CD4-positive, alpha-beta memory T cell (primary cell): Measurements from ENCODE around the gene ITGB4. TPM values are rescaled to one million over a fixed set of nuclear protein-coding genes. Genes with fewer than 3 reads are reported as not detected.

ENCODE experiments used
- CTCF ChIA-PET: fragments of 350-600 bp; sonication (Branson Sonifier 250); formaldehyde crosslinking; loops from one replicate; lab custom pipeline; 2021; ENCODE audit warnings: inconsistent platforms; ENCODE audit not compliant: partially characterized antibody; lab: Charles Lee
- POLR2A ChIA-PET: fragments of 350-600 bp; sonication (Branson Sonifier 250); formaldehyde crosslinking; loops from one replicate; lab custom pipeline; 2021; ENCODE audit not compliant: partially characterized antibody; lab: Charles Lee
- DNase-seq, 5 donors: peaks; one replicate each; pipeline versions ENCODE4 v3.0.0 to v3.0.0-alpha.2; 2020 to 2022; ENCODE audit warnings: mixed read lengths in 1 of 5
- H3K27ac ChIP-seq: one replicate; pipeline ENCODE4 v1.7.0; 2013; ENCODE audit warnings: low read depth, low read length
- H3K27me3 ChIP-seq: 2 replicates; pipeline ENCODE4 v1.7.0; 2013; ENCODE audit warnings: mild to moderate bottlenecking, low read length, moderate library complexity; ENCODE audit not compliant: insufficient read depth
- H3K36me3 ChIP-seq: 2 replicates; pipeline ENCODE4 v1.7.0; 2013; ENCODE audit warnings: mild to moderate bottlenecking, low read length, moderate library complexity; ENCODE audit not compliant: insufficient read depth
- H3K4me1 ChIP-seq: 2 replicates; pipeline ENCODE4 v1.7.0; 2013; ENCODE audit warnings: mild to moderate bottlenecking, low read length, moderate library complexity; ENCODE audit not compliant: insufficient read depth
- H3K4me3 ChIP-seq, 2 donors: one replicate each; pipeline ENCODE4 v1.7.0; 2013; ENCODE audit warnings: low read length in 2 of 2, mild to moderate bottlenecking in 1 of 2
- H3K9me3 ChIP-seq, 2 donors: one replicate each; pipeline ENCODE4 v1.7.0; 2013; ENCODE audit warnings: low read length in 2 of 2, control low read depth in 1 of 2; ENCODE audit not compliant: control insufficient read depth in 1 of 2
- H3K27ac Mint-ChIP-seq, 7 donors: one replicate each; pipeline ENCODE4 v1.8.0; 2020 to 2021; ENCODE audit warnings: mixed read lengths in 7 of 7, mild to moderate bottlenecking in 6 of 7, inconsistent platforms in 3 of 7, moderate library complexity in 3 of 7
- H3K27me3 Mint-ChIP-seq, 2 donors: one replicate each; pipeline ENCODE4 v1.8.0; 2020 to 2021; ENCODE audit warnings: mixed read lengths in 2 of 2
- H3K36me3 Mint-ChIP-seq, 2 donors: one replicate each; pipeline ENCODE4 v1.8.0; 2020 to 2021; ENCODE audit warnings: mixed read lengths in 2 of 2, inconsistent platforms in 1 of 2, mild to moderate bottlenecking in 1 of 2
- H3K4me1 Mint-ChIP-seq, 4 donors: one replicate each; pipeline ENCODE4 v1.8.0; 2020 to 2021; ENCODE audit warnings: mixed read lengths in 4 of 4, mild to moderate bottlenecking in 1 of 4
- H3K4me3 Mint-ChIP-seq, 8 donors: one replicate each; pipeline ENCODE4 v1.8.0; 2020 to 2021; ENCODE audit warnings: mixed read lengths in 8 of 8, mild to moderate bottlenecking in 7 of 8, moderate library complexity in 6 of 8, inconsistent platforms in 3 of 8
- H3K9me3 Mint-ChIP-seq, 8 donors: one replicate each; pipeline ENCODE4 v1.8.0; 2020 to 2021; ENCODE audit warnings: mixed read lengths in 8 of 8, mild to moderate bottlenecking in 5 of 8, inconsistent platforms in 3 of 8, moderate library complexity in 1 of 8
- intact Hi-C: fragments of 100-400 bp; cut with micrococcal nuclease; formaldehyde crosslinking; loops from one replicate; pipeline ENCODE4 v1.15.1; 2023
- polyA plus RNA-seq, 2 donors: library from polyadenylated mRNA; unstranded; fragments of 300-500 nt; fragmentation: Illumina TruSeq; gene quantifications; one replicate each; pipeline ENCODE4 v1.2.3, GENCODE V29; 2021
- total RNA-seq, 2 experiments: library from RNA; stranded (reverse); gene quantifications; one replicate each; pipeline ENCODE4 v1.2.3, GENCODE V29; 2021

ITGB4 gene
- total and polyA plus RNA-seq, 4 experiments from 2014 or later: 0.25 to 1.2 (median 0.79) TPM

GRCh38 chr17:75763269-75763607, 42.0 kb downstream of the ITGB4 start:
- no peak overlapping the region for H3K4me3 ChIP-seq
- no peaks in the 10 kb centered on the region for H3K36me3 ChIP-seq
- Mint-ChIP-seq H3K4me3 (peak overlapping the region in 3 of 8 donors; percentile 31 to 46 (median 36)), H3K4me1 (peaks cover 6 to 26% (median 10%) of the 10 kb centered on the region in 4 donors), H3K27me3 (no peaks in the 10 kb centered on the region), H3K27ac (no peak overlapping the region), H3K36me3 (peaks cover 0 to 3% of the 10 kb centered on the region in 2 donors), H3K9me3 (no peaks in the 10 kb centered on the region)
- H3K4me1 ChIP-seq: peaks cover 17% of the 10 kb centered on the region
- H3K27me3 ChIP-seq: no peaks in the 10 kb centered on the region
- no peaks in the 10 kb centered on the region for H3K9me3 ChIP-seq
- POLR2A ChIA-PET: interaction anchor here (0.8 to 8.6 kb wide), 8 partner anchors 10 to 134 kb away, joined by 3 to 259 read pairs (median 18); partner anchors contain the start of genes TRIM65, UNC13D, UNK and WBP2
- intact Hi-C loops: no loop called here
- CTCF ChIA-PET: interaction anchor here (1.0 to 7.5 kb wide), 12 partner anchors 10 to 242 kb away, joined by 3 to 68 read pairs (median 16); partner anchors contain the start of genes TRIM65 and UNK
- no peak overlapping the region for H3K27ac ChIP-seq
- no peak for DNase-seq

DNA sequence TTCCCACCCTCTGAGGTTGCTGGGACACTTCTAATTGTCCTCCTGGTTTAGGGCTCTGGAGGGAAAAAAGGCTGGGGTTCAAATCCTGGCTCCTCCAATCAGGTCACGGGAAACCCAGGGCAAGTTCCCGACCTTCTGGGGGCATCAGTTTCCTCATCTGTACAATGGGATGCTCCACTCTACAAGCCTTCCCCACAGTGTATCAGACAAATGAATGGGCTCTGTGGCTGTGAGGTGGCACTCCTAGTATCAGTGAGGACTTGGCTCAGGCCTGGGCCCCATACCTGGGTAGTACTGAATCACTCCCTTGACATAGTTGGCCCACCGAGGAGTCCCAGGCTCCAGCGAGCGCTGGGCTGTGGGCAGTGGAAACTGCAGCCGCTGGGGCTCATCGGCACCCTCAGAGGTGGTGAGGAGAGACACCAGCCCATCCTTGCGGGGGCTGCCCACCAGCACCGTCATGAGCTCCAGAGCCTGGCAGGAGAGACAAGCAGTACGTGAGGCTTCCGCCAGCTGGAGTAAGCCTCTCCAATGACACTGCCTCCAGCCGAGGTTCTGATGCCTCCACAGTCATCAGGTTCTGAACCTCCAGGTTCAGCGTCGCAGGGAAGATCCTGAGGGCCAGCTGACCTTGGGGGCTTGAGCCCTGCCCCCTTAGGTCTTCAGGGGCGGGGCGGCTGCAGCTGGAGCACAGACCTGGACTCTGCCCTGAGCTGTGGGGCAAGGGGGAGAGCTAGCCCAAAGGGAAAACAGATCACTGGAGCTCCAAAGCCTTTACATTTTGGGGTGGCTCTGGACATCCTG, 42.6 kb downstream of the ITGB4 start:
- Histone ChIP-seq H3K27ac (peak overlapping the region; percentile 58), H3K4me1 (peaks cover 17% of the 10 kb centered on the region), H3K27me3 (no peaks in the 10 kb centered on the region), H3K4me3 (peak overlapping the region; percentile 23 to 73), H3K36me3 (no peaks in the 10 kb centered on the region), H3K9me3 (no peaks in the 10 kb centered on the region)
- CTCF ChIA-PET: interaction anchor here (0.7 to 7.5 kb wide), 15 partner anchors 8 to 242 kb away, joined by 3 to 68 read pairs (median 8); partner anchors contain the start of genes TRIM65, UNK and WBP2
- H3K4me1 Mint-ChIP-seq: peaks cover 6 to 26% (median 10%) of the 10 kb centered on the region in 4 donors
- peak overlapping the region in 3 of 7 donors; percentile 22 to 66 (median 59) for H3K27ac Mint-ChIP-seq
- no peak for DNase-seq
- H3K4me3 Mint-ChIP-seq: peak overlapping the region; percentile 25 to 83 (median 68)
- H3K36me3 Mint-ChIP-seq: peaks cover 0 to 3% of the 10 kb centered on the region in 2 donors
- intact Hi-C loops: loop anchor here (1.0 kb wide), 2 partner anchors 63 to 84 kb away; no protein-coding TSS in a partner anchor
- no peaks in the 10 kb centered on the region for H3K9me3 Mint-ChIP-seq
- H3K27me3 Mint-ChIP-seq: no peaks in the 10 kb centered on the region
- POLR2A ChIA-PET: interaction anchor here (0.6 to 8.6 kb wide), 16 partner anchors 8 to 177 kb away, joined by 3 to 259 read pairs (median 12); partner anchors contain the start of genes FBF1, RECQL5, TRIM65 and UNC13D

- H3K36me3 ChIP-seq: no peaks in the 10 kb centered on the region
- H3K4me1 ChIP-seq: peaks cover 17% of the 10 kb centered on the region
- Mint-ChIP-seq H3K27me3 (no peaks in the 10 kb centered on the region), H3K4me3 (peak overlapping the region; percentile 72 to 83 (median 78)), H3K36me3 (peaks cover 0 to 3% of the 10 kb centered on the region in 2 donors), H3K4me1 (peaks cover 6 to 26% (median 10%) of the 10 kb centered on the region in 4 donors), H3K27ac (peak overlapping the region in 6 of 7 donors; percentile 24 to 83 (median 39)), H3K9me3 (no peaks in the 10 kb centered on the region)
- H3K27ac ChIP-seq: peak overlapping the region; percentile 58
- ChIA-PET CTCF (interaction anchor here (0.7 to 7.5 kb wide), 18 partner anchors 8 to 352 kb away, joined by 3 to 68 read pairs (median 8); partner anchors contain the start of genes TRIM65, UNK and WBP2), POLR2A (interaction anchor here (0.6 to 8.6 kb wide), 16 partner anchors 9 to 248 kb away, joined by 3 to 259 read pairs (median 8); partner anchors contain the start of genes FBF1, RECQL5, TRIM65 and TSEN54)
- no peaks in the 10 kb centered on the region for H3K9me3 ChIP-seq
- H3K4me3 ChIP-seq: peak overlapping the region; percentile 23 to 73
- DNase-seq: no peak
- no peaks in the 10 kb centered on the region for H3K27me3 ChIP-seq
- intact Hi-C loops: loop anchor here (1.0 kb wide), 2 partner anchors 63 to 84 kb away; no protein-coding TSS in a partner anchor
These were observed 43.1 kb downstream of the ITGB4 start for GRCh38 chr17:75764417-75764710.

GRCh38 chr17:75764711-75765421, 43.6 kb downstream of the ITGB4 start, which contains the start of gene GALK1:
Gene GALK1, minus strand, starts transcription at chr17:75765192. Its CDS starts 56 bp downstream, at chr17:75765136.
- no peaks in the 10 kb centered on the region for H3K9me3 Mint-ChIP-seq
- no peaks in the 10 kb centered on the region for H3K27me3 Mint-ChIP-seq
- H3K36me3 Mint-ChIP-seq: peaks cover 0 to 3% of the 10 kb centered on the region in 2 donors
- intact Hi-C loops: loop anchor here (1.0 kb wide), 4 partner anchors 12 to 83 kb away; a partner anchor contains a TSS
- peak within 1 kb of the TSS; percentile 42 to 73 for H3K4me3 ChIP-seq
- H3K4me3 Mint-ChIP-seq: peak within 1 kb of the TSS; percentile 72 to 83 (median 78)
- peaks cover 17% of the 10 kb centered on the region for H3K4me1 ChIP-seq
- H3K9me3 ChIP-seq: no peaks in the 10 kb centered on the region
- DNase-seq: peak; percentile 67 to 73 (median 72)
- peak within 1 kb of the TSS; percentile 58 for H3K27ac ChIP-seq
- CTCF ChIA-PET: interaction anchor here (1.0 to 7.5 kb wide), 21 partner anchors 9 to 353 kb away, joined by 3 to 68 read pairs (median 8); partner anchors contain the start of genes TRIM47, TRIM65, UNK and WBP2
- no peaks in the 10 kb centered on the region for H3K36me3 ChIP-seq
- H3K27ac Mint-ChIP-seq: peak within 1 kb of the TSS; percentile 52 to 88 (median 72)
- H3K27me3 ChIP-seq: no peaks in the 10 kb centered on the region
- POLR2A ChIA-PET: interaction anchor here (0.9 to 8.6 kb wide), 17 partner anchors 9 to 249 kb away, joined by 3 to 259 read pairs (median 5); partner anchors contain the start of genes RECQL5, TRIM65, TSEN54 and UNC13D
- H3K4me1 Mint-ChIP-seq: peaks cover 6 to 26% (median 10%) of the 10 kb centered on the region in 4 donors

DNA sequence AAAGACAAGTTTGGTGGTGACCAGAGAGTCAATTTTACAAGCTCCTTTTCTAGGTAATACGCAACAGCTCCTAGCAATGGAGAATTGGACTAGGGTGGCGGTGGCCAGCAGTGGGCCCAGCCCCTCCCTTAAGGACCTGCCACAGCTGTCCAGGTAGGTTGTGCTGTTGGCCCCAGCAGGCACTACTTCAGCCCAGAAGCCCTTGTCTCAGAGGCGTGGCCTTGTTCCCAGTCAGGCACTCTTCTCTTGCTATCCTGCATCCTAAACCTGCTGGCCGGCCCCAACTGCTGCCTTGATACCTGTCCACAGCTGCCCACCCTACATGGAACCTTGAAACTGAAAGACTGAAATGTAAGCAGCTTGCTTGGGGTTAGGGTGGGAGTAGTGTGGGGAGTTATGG, 44.7 kb downstream of the ITGB4 start:
- Histone ChIP-seq H3K4me1 (peaks cover 17% of the 10 kb centered on the region), H3K27ac (no peak overlapping the region), H3K4me3 (no peak overlapping the region), H3K27me3 (no peaks in the 10 kb centered on the region), H3K36me3 (no peaks in the 10 kb centered on the region), H3K9me3 (no peaks in the 10 kb centered on the region)
- intact Hi-C loops: loop anchor here (1.0 kb wide), 2 partner anchors 13 kb away; a partner anchor contains a TSS
- DNase-seq: peak in 1 of 5 donors; percentile 35
- CTCF ChIA-PET: interaction anchor here (0.9 to 7.5 kb wide), 17 partner anchors 9 to 364 kb away, joined by 3 to 68 read pairs (median 11); partner anchors contain the start of genes TRIM47, TRIM65 and UNK
- peak overlapping the region; percentile 41 to 76 (median 60) for H3K4me3 Mint-ChIP-seq
- POLR2A ChIA-PET: interaction anchor here (0.6 to 8.6 kb wide), 11 partner anchors 11 to 635 kb away, joined by 3 to 259 read pairs (median 20); partner anchors contain the start of genes NT5C, TRIM65, UNC13D and UNK
- peak overlapping the region; percentile 3 to 88 (median 52) for H3K27ac Mint-ChIP-seq
- peaks cover 0 to 3% of the 10 kb centered on the region in 2 donors for H3K36me3 Mint-ChIP-seq
- H3K27me3 Mint-ChIP-seq: no peaks in the 10 kb centered on the region
- H3K4me1 Mint-ChIP-seq: peaks cover 6 to 26% (median 10%) of the 10 kb centered on the region in 4 donors
- no peaks in the 10 kb centered on the region for H3K9me3 Mint-ChIP-seq

DNA sequence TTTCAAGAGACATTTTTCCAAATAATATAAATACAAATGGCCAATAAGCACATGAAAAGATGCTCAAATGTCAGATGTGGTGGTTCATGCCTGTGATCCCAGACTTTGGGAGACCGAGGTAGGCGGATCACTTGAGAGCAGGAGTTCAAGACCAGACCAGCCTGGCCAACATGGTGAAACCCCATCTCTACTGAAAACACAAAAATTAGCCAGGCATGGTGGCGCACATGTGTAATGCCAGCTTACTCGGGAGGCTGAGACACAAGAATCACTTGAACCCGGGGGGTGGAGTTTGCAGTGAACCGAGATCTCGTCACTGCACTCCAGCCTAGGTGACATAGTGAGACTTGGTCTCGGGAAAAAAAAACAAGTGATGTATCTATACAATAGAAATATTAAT, 46.6 kb downstream of the ITGB4 start:
- Mint-ChIP-seq H3K4me3 (peak overlapping the region in 1 of 8 donors; percentile 35), H3K27me3 (no peaks in the 10 kb centered on the region), H3K4me1 (peaks cover 6 to 18% (median 8%) of the 10 kb centered on the region in 4 donors), H3K36me3 (peaks cover 0 to 1% of the 10 kb centered on the region in 2 donors), H3K9me3 (peaks cover 0 to 1% (median 0%) of the 10 kb centered on the region in 8 donors), H3K27ac (no peak overlapping the region)
- Histone ChIP-seq H3K27ac (no peak overlapping the region), H3K36me3 (no peaks in the 10 kb centered on the region), H3K9me3 (no peaks in the 10 kb centered on the region), H3K4me1 (peaks cover 17% of the 10 kb centered on the region), H3K4me3 (no peak overlapping the region), H3K27me3 (no peaks in the 10 kb centered on the region)
- ChIA-PET CTCF (no interaction called here), POLR2A (interaction anchor here (1.0 to 1.7 kb wide), 2 partner anchors 9 to 10 kb away, joined by 3 to 11 read pairs; no protein-coding TSS in a partner anchor)
- intact Hi-C loops: no loop called here
- DNase-seq: peak in 1 of 5 donors; percentile 36
